ENCODE results near the gene ZNF12.
"Not testable (repeated sequence)": the region's sequence is repeated elsewhere in the genome, so short reads cannot be mapped to it uniquely, and the experiment has no call there.

Gene ZNF12

GRCh38 chr7:6725003-6725402 is 18.3 kb upstream of the ZNF12 start:
- Histone ChIP-seq H2AFZ (ENCODE audit: low read length) (peak overlapping the region; percentile 48; the same call in 1 of the 2 replicates), H3K9ac (ENCODE audit: low read length) (no peak overlapping the region), H3K9me3 (replicated peaks; ENCODE audit: insufficient read depth, low read length) (no peaks in the 10 kb centered on the region), H3K4me3 (ENCODE audit: low read length) (no peak overlapping the region), H3K27ac (ENCODE audit: low read length) (peak overlapping the region; percentile 41; the same call in 1 of the 2 replicates), H3K9me2 (replicated peaks; ENCODE audit: insufficient read depth, low read length) (no peaks in the 10 kb centered on the region), H3F3A (ENCODE audit: insufficient read depth, low read length) (no peaks in the 10 kb centered on the region), H3K4me1 (ENCODE audit: low read length) (no peaks in the 10 kb centered on the region), H3K4me2 (ENCODE audit: low read depth, low read length) (peak overlapping the region; percentile 18; the same call in 1 of the 2 replicates), H4K20me1 (ENCODE audit: insufficient read depth, low read length) (no peaks in the 10 kb centered on the region), H3K27me3 (replicated peaks; ENCODE audit: insufficient read depth, low read length) (no peaks in the 10 kb centered on the region), H3K36me3 (replicated peaks; ENCODE audit: insufficient read depth, low read length) (no peaks in the 10 kb centered on the region), H3K79me2 (ENCODE audit: low read length) (peaks cover 6% of the 10 kb centered on the region)
- peak; percentile 35 for DNase-seq
- TF ChIP-seq EZH2phosphoT487 (IDR thresholded peaks at IDR 0.05; ENCODE audit: low read length) (no peak), EZH2 (optimal IDR thresholded peaks at IDR 0.05; ENCODE audit: low read depth, low read length) (no peak)
- TF ChIP-seq, protein P1, sequence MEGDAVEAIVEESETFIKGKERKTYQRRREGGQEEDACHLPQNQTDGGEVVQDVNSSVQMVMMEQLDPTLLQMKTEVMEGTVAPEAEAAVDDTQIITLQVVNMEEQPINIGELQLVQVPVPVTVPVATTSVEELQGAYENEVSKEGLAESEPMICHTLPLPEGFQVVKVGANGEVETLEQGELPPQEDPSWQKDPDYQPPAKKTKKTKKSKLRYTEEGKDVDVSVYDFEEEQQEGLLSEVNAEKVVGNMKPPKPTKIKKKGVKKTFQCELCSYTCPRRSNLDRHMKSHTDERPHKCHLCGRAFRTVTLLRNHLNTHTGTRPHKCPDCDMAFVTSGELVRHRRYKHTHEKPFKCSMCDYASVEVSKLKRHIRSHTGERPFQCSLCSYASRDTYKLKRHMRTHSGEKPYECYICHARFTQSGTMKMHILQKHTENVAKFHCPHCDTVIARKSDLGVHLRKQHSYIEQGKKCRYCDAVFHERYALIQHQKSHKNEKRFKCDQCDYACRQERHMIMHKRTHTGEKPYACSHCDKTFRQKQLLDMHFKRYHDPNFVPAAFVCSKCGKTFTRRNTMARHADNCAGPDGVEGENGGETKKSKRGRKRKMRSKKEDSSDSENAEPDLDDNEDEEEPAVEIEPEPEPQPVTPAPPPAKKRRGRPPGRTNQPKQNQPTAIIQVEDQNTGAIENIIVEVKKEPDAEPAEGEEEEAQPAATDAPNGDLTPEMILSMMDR (IDR thresholded peaks at IDR 0.05; ENCODE audit: low read length) = no peak

DNA sequence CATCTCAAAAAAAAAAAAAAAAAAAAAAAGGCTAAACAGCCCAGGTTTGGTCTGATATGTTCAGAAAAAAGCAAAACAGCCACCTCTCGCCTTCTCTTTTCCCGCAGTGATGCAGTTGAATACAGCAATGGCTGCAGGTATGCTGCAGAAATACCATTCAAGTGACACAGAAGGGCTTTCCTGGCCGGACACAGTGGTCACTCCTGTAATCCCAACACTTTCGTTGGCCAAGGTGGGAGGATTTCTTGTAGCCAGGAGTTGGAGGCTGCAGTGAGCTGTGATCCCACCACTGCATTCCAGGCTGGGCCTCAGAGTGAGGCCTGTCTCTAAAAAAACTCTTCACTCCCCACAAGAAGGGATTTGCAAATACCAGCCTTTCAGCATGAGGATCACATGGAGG is 17.6 kb upstream of the ZNF12 start:
- not testable (repeated sequence) for H3K9me3 ChIP-seq (replicated peaks; ENCODE audit: insufficient read depth, low read length); H3K36me3 ChIP-seq (replicated peaks; ENCODE audit: insufficient read depth, low read length); DNase-seq; H3K4me2 ChIP-seq (ENCODE audit: low read depth, low read length); H4K20me1 ChIP-seq (ENCODE audit: insufficient read depth, low read length); H3F3A ChIP-seq (ENCODE audit: insufficient read depth, low read length); H3K4me3 ChIP-seq (ENCODE audit: low read length); H3K9me2 ChIP-seq (replicated peaks; ENCODE audit: insufficient read depth, low read length); H3K79me2 ChIP-seq (ENCODE audit: low read length); H2AFZ ChIP-seq (ENCODE audit: low read length); H3K27ac ChIP-seq (ENCODE audit: low read length); H3K9ac ChIP-seq (ENCODE audit: low read length); H3K4me1 ChIP-seq (ENCODE audit: low read length); H3K27me3 ChIP-seq (replicated peaks; ENCODE audit: insufficient read depth, low read length)

DNA sequence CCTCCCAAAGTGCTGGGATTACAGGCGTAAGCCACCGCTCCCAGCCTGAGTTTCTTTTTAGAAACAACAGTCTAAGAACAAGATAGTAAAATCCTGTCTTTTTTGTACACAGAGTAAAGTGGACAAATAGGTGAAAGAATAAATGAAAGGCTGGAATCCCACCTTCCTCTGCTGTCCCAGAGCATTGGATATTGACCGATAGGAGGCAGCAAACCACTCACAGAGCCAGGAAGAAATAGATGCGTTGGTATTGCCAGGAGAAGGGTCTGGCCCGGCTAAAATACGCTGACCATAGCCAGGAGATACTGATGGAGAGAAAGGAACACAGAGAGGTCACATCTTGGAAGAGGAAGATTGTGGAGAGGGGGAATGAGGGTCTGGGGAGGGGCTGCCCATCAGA is 11.4 kb upstream of the ZNF12 start:
- TF ChIP-seq, protein P1 (IDR thresholded peaks at IDR 0.05; ENCODE audit: low read length) = no peak
- no peak for TF ChIP-seq EZH2 (optimal IDR thresholded peaks at IDR 0.05; ENCODE audit: low read depth, low read length)
- no peak for TF ChIP-seq EZH2phosphoT487 (IDR thresholded peaks at IDR 0.05; ENCODE audit: low read length)
- Histone ChIP-seq H3K9me3 (replicated peaks; ENCODE audit: insufficient read depth, low read length) (no peaks in the 10 kb centered on the region), H3K79me2 (ENCODE audit: low read length) (no peaks in the 10 kb centered on the region), H4K20me1 (ENCODE audit: insufficient read depth, low read length) (no peaks in the 10 kb centered on the region), H3K36me3 (replicated peaks; ENCODE audit: insufficient read depth, low read length) (no peaks in the 10 kb centered on the region), H3K4me2 (ENCODE audit: low read depth, low read length) (no peak overlapping the region), H3K27me3 (replicated peaks; ENCODE audit: insufficient read depth, low read length) (no peaks in the 10 kb centered on the region), H2AFZ (ENCODE audit: low read length) (no peak overlapping the region), H3F3A (ENCODE audit: insufficient read depth, low read length) (no peaks in the 10 kb centered on the region), H3K4me3 (ENCODE audit: low read length) (no peak overlapping the region), H3K9ac (ENCODE audit: low read length) (no peak overlapping the region), H3K4me1 (ENCODE audit: low read length) (no peaks in the 10 kb centered on the region), H3K27ac (ENCODE audit: low read length) (no peak overlapping the region), H3K9me2 (replicated peaks; ENCODE audit: insufficient read depth, low read length) (no peaks in the 10 kb centered on the region)
- DNase-seq = no peak

- H2AFZ ChIP-seq (ENCODE audit: low read length); H3K27ac ChIP-seq (ENCODE audit: low read length): not testable (repeated sequence)
Measured at GRCh38 chr7:6715898-6716297, 9.2 kb upstream of the ZNF12 start.

More at GRCh38 chr7:6715898-6716297, 9.2 kb upstream of the ZNF12 start:
- H3K27me3 ChIP-seq (replicated peaks; ENCODE audit: insufficient read depth, low read length); H3K36me3 ChIP-seq (replicated peaks; ENCODE audit: insufficient read depth, low read length); H3F3A ChIP-seq (ENCODE audit: insufficient read depth, low read length); H3K4me3 ChIP-seq (ENCODE audit: low read length); H3K4me2 ChIP-seq (ENCODE audit: low read depth, low read length); H3K9me3 ChIP-seq (replicated peaks; ENCODE audit: insufficient read depth, low read length); H4K20me1 ChIP-seq (ENCODE audit: insufficient read depth, low read length); H3K79me2 ChIP-seq (ENCODE audit: low read length); H3K4me1 ChIP-seq (ENCODE audit: low read length); DNase-seq; H3K9ac ChIP-seq (ENCODE audit: low read length); H3K9me2 ChIP-seq (replicated peaks; ENCODE audit: insufficient read depth, low read length): not testable (repeated sequence)

Measured in MM.1S (cell line).